Astrocyte of the hippocampus (primary cell): ENCODE measurements around the gene COL26A1.
A peak's percentile ranks its signal among the peaks of the same experiment; 100 is the strongest.
"Not testable (repeated sequence)": the region's sequence is repeated elsewhere in the genome, so short reads cannot be mapped to it uniquely, and the experiment has no call there.

Experiments
- DNase-seq: peaks from one replicate; pipeline ENCODE4 v3.0.0; 2011; ENCODE audit warnings: low read depth, low spot score

COL26A1 gene

DNA sequence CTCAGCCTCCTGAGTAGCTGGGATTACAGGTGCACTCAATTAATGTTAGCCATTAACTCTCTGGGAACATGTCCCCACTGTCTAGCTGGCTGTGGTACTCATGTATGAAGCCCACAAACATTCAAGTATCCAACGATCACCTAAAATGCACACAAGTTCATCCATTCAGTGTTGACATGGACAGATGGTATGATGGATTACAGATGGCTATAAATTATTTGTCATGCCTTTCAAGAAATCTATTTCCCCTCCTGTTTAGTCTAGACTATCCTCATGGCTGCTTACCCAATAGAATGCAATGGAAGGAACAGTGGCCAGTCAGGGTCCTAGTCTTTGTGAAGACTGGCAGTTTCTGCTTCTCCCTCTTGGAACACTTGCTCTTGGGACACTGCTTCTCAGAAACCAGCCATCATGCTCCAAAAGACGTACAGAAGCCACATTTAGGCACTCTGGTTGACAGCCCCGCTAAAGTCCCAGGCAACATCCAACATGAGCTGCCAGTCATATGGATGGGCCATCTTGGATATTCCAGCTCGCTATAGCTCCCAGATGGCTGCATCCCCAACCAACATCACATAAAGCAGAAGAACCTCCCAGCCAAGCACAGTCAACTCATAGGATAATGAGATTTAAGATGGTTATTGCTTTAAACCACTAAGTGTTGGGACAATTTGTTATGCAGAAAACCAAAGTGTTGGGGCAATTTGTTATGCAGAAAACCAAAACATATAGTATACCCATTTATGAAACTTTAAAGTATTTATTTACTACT, 233.3 kb downstream of the COL26A1 start:
- no peak for DNase-seq

- no peak for DNase-seq
These were observed 234.2 kb downstream of the COL26A1 start for GRCh38 chr7:101596898-101597297.

- DNase-seq: no peak
These were observed 235.3 kb downstream of the COL26A1 start for GRCh38 chr7:101597941-101598340.

- DNase-seq: no peak
These were observed 235.8 kb downstream of the COL26A1 start for GRCh38 chr7:101598422-101598985.

DNA sequence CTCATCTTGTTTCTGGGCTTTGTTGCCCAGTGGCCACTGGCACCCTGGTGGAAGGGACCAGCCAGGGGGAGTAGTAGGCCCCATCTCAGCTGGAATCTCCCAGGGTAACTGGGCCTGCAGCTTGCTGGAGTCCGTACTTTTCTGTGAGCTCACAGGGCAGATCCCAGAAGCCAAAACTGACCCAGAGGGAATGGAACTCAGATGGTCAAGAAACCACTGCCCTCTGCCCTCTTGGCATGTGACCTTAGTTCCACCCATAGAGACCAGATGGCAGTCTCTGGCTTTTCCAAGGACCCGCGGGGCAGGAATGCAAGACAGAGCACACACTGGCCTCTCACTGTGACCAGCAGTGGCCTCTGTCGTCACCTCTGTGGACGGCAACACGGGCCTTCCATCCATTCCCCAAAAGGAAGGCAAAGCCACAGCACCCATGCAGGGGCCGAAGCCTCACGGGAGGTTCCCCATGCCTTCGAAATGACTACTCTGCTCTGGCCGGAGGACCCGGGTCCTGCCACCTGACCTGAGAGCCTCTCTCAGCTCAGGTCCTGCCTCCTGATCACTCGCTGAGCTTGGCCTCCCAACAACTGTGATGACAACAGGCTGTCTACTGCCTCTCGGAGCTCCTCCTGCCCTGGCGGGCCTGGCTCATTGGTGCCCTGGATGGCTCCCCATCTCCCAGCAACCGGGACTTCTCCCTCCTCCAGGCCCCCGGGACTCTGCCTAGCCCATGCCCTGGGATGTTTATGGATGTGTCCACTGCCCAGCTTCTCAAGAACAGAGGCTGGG, 236.5 kb downstream of the COL26A1 start:
- no peak for DNase-seq

DNA sequence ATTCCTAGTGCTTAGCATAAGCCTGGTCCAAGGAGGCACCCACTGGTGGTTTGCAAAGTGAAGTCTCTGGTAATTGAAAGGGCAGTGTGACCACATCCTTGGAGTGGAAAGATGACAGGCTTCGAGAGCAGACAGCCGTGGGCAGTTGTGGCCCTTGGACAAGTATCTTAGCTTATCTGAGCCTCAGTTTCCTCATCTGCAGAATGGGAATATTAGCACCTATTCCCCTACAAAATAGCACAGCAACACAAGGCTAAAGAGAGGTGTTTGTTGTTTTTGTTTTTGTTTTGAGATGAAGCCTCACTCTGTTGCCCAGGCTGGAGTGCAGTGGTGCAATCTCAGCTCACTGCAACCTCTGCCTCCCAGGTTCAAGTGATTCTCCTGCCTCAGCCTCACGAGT, 237.1 kb downstream of the COL26A1 start:
- DNase-seq: no peak

DNA sequence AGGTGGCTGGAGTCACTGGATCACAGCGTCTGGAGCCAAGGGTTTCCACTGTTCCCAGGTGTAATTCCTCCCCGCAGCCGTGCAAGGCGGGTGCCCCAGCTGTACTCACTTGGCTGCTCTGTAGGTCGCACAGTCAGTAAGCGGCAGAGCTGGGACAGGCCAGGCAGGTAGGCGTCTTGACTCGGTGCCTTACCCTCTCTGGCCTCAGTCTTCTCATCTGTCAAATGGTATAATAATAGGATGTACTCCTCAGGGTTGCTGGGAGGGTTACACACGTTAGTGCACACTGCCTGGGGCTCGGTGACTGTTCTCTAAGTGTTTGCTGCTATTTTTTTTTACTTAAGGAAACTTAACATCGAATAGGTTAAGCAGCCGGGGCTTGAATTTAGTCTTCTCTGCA, 239.4 kb downstream of the COL26A1 start:
- DNase-seq: no peak

DNA sequence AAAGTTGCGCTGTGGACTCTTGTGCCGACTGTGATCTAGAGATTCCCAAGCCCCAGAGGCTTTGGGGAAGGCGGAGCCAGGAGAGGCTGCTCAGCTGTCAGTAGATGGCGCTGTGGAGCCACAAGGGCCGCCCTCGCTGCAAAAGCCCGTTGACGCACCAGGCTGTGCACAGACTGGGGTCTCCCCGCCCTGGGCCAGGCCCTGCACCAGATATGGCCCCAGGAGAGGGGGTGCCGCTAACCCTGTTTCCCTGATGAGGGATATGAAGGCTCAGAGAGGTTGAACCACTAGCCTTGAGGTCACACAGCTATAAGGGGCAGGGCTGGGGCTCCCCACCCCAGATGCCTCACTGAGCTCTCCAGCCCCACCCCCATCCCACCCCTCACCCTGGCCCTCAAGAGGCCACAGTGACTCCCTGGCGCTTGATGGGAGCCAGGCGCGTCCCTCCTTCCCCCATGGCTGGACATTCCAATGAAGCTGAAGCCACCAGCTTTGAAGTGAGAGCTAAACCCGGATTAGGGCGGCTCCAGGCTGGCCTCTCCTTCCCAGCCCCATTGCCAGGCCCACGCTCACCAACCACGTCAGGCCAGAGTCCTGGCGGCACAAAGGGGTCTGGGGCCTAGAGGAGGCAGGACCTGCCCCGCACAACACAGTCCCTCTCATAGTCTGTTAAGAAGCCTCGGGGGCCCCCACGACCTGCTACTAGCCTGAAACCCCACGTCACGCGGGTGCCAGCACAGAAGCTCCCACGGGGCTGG, 240.0 kb downstream of the COL26A1 start:
- peak; percentile 92 for DNase-seq

- no peak for DNase-seq
These were observed 241.8 kb downstream of the COL26A1 start for GRCh38 chr7:101604331-101604933.

- DNase-seq: not testable (repeated sequence)
These were observed 242.3 kb downstream of the COL26A1 start for GRCh38 chr7:101604934-101605332.

- DNase-seq: no peak
These were observed 243.2 kb downstream of the COL26A1 start for GRCh38 chr7:101605611-101606497.

DNA sequence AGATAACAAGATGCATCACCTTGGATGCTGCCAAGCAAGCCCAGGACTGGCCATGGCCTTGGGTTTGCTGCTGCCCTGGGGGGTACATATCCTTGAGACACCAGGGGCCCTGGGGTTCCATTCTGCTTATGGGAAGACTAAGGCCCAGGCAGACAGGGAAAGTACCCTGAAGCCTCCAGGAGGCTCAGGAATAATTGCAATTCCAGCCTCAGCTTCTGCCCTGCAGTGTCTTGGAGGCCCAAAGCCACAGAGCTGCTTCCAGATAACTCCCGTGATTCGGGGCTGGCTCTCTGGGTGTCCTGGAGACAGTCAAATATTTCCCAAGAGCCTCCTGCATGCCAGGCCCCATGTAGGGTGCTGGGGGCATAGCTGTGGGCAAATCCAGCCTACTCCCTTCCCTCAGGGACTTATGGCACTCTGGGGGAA, 243.8 kb downstream of the COL26A1 start:
- DNase-seq: no peak
